Trophoblast cell (in vitro differentiated cells and primary cell): ENCODE results near the gene ZNF662.

Experiments used
- DNase-seq, 2 donors: peaks; one replicate each; pipeline ENCODE4 v3.0.0-alpha.2; 2016
- H2AFZ ChIP-seq: 2 replicates; pipeline ENCODE4 v1.6.1; 2013; ENCODE audit warnings: low read length, moderate library complexity, mild to moderate bottlenecking; ENCODE audit not compliant: insufficient read depth, poor library complexity
- H2AK5ac ChIP-seq: 2 replicates; pipeline ENCODE4 v1.6.1; 2013; ENCODE audit warnings: mild to moderate bottlenecking, low read length
- H2BK120ac ChIP-seq: 2 replicates; pipeline ENCODE4 v1.6.1; 2013; ENCODE audit warnings: low read length, mild to moderate bottlenecking, moderate library complexity; ENCODE audit not compliant: insufficient read depth, poor library complexity
- H2BK12ac ChIP-seq: 2 replicates; pipeline ENCODE4 v1.6.1; 2013; ENCODE audit warnings: mild to moderate bottlenecking, low read length, moderate library complexity
- H2BK5ac ChIP-seq: 2 replicates; pipeline ENCODE4 v1.6.1; 2013; ENCODE audit warnings: low read length, low read depth, moderate library complexity, mild to moderate bottlenecking; ENCODE audit not compliant: poor library complexity
- H3K14ac ChIP-seq: 2 replicates; pipeline ENCODE4 v1.6.1; 2013; ENCODE audit warnings: mild to moderate bottlenecking, low read length
- H3K18ac ChIP-seq: 2 replicates; pipeline ENCODE4 v1.6.1; 2013; ENCODE audit warnings: mild to moderate bottlenecking, low read length
- H3K23ac ChIP-seq: 2 replicates; pipeline ENCODE4 v1.6.1; 2013; ENCODE audit warnings: low read length
- H3K27ac ChIP-seq: 2 replicates; pipeline ENCODE4 v1.5.1; 2013; ENCODE audit warnings: low read depth, mild to moderate bottlenecking, inconsistent platforms, low read length, moderate library complexity
- H3K27me3 ChIP-seq: 2 replicates; pipeline ENCODE4 v1.6.1; 2013; ENCODE audit warnings: inconsistent platforms, mild to moderate bottlenecking, low read length, moderate library complexity; ENCODE audit not compliant: insufficient read depth
- H3K36me3 ChIP-seq, 2 experiments: 1 replicate in 1 of 2; 2 replicates in 1 of 2; pipeline ENCODE4 v1.6.1; 2013; ENCODE audit warnings: low read length in 2 of 2, mild to moderate bottlenecking in 2 of 2, moderate library complexity in 1 of 2; ENCODE audit not compliant: insufficient read depth in 2 of 2, control insufficient read depth in 1 of 2
- H3K4ac ChIP-seq: 2 replicates; pipeline ENCODE4 v1.6.1; 2013; ENCODE audit warnings: low read depth, mild to moderate bottlenecking, low read length, moderate library complexity
- H3K4me1 ChIP-seq, 2 experiments: 1 replicate in 1 of 2; 2 replicates in 1 of 2; pipeline ENCODE4 v1.6.1; 2013; ENCODE audit warnings: low read length in 2 of 2, mild to moderate bottlenecking in 2 of 2, moderate library complexity in 1 of 2; ENCODE audit not compliant: insufficient read depth in 2 of 2, control insufficient read depth in 1 of 2
- H3K4me2 ChIP-seq: 2 replicates; pipeline ENCODE4 v1.6.1; 2013; ENCODE audit warnings: inconsistent platforms, mild to moderate bottlenecking, low read length, moderate library complexity
- H3K4me3 ChIP-seq: 2 replicates; pipeline ENCODE4 v1.5.1; 2013; ENCODE audit warnings: mild to moderate bottlenecking, low read depth, low read length, inconsistent platforms
- H3K79me1 ChIP-seq: one replicate; pipeline ENCODE4 v1.6.1; 2013; ENCODE audit warnings: low read length
- H3K79me2 ChIP-seq: 2 replicates; pipeline ENCODE4 v1.6.1; 2013; ENCODE audit warnings: low read length, mild to moderate bottlenecking; ENCODE audit not compliant: control insufficient read depth, insufficient read depth, poor library complexity
- H3K9ac ChIP-seq: 2 replicates; pipeline ENCODE4 v1.6.1; 2013; ENCODE audit warnings: mild to moderate bottlenecking, low read length
- H3K9me3 ChIP-seq: 2 replicates; pipeline ENCODE4 v1.6.1; 2013; ENCODE audit warnings: low read depth, mild to moderate bottlenecking, control low read depth, inconsistent platforms, low read length; ENCODE audit not compliant: insufficient read depth
- H4K12ac ChIP-seq: 2 replicates; pipeline ENCODE4 v1.6.1; 2013; ENCODE audit warnings: low read depth, mild to moderate bottlenecking, low read length, moderate library complexity
- H4K8ac ChIP-seq: 2 replicates; pipeline ENCODE4 v1.6.1; 2013; ENCODE audit warnings: low read depth, mild to moderate bottlenecking, low read length, moderate library complexity
- H4K91ac ChIP-seq: one replicate; pipeline ENCODE4 v1.6.1; 2013; ENCODE audit warnings: low read depth, mild to moderate bottlenecking, low read length, moderate library complexity
- WGBS: extraction: QIAGEN DNeasy Blood & Tissue Kit; methylation state at CpG from one replicate; pipeline ENCODE4 v1.1.7; 2013; ENCODE audit warnings: missing lambda C conversion rate; ENCODE audit not compliant: insufficient read length, insufficient coverage; ENCODE audit errors: extremely low coverage; 5-methylcytosine and 5-hydroxymethylcytosine counted together

Gene ZNF662

GRCh38 chr3:42867138-42867537 is 38.8 kb upstream of the ZNF662 start:
- no peak overlapping the region for H4K12ac ChIP-seq
- no peak overlapping the region for H2AFZ ChIP-seq
- no peak overlapping the region for H3K4me2 ChIP-seq
- H4K91ac ChIP-seq, result no peak overlapping the region
- H3K4me3 ChIP-seq, result no peak overlapping the region
- peaks cover 3% of the 10 kb centered on the region for H3K9me3 ChIP-seq
- peaks cover 11 to 15% of the 10 kb centered on the region in 2 experiments for H3K36me3 ChIP-seq
- no peaks in the 10 kb centered on the region for H3K79me1 ChIP-seq
- no peaks in the 10 kb centered on the region for H3K4me1 ChIP-seq
- H3K4ac ChIP-seq, result no peak overlapping the region
- no peak overlapping the region for H2BK12ac ChIP-seq
- H3K27ac ChIP-seq, result no peak overlapping the region
- H3K9ac ChIP-seq, result no peak overlapping the region
- no peak overlapping the region for H2BK120ac ChIP-seq
- no CpG with 5 or more reads among the region's 7 CpGs for WGBS
- H3K79me2 ChIP-seq, result no peaks in the 10 kb centered on the region
- H2BK5ac ChIP-seq, result no peak overlapping the region
- no peak overlapping the region for H3K23ac ChIP-seq
- H4K8ac ChIP-seq, result no peak overlapping the region
- H3K27me3 ChIP-seq, result no peaks in the 10 kb centered on the region
- no peak for DNase-seq
- H3K14ac ChIP-seq, result no peak overlapping the region
- no peak overlapping the region for H3K18ac ChIP-seq
- H2AK5ac ChIP-seq, result no peak overlapping the region

- peaks cover 11 to 15% of the 10 kb centered on the region in 2 experiments for H3K36me3 ChIP-seq
- no peak overlapping the region for H3K4ac ChIP-seq
- H2AK5ac ChIP-seq, result no peak overlapping the region
- peak in 1 of 2 donors; percentile 34 for DNase-seq
- H3K4me3 ChIP-seq, result no peak overlapping the region
- no peak overlapping the region for H3K9ac ChIP-seq
- H3K4me1 ChIP-seq, result no peaks in the 10 kb centered on the region
- H4K8ac ChIP-seq, result no peak overlapping the region
- H2BK120ac ChIP-seq, result no peak overlapping the region
- no peak overlapping the region for H2BK5ac ChIP-seq
- no peak overlapping the region for H4K91ac ChIP-seq
- H2AFZ ChIP-seq, result no peak overlapping the region
- H3K18ac ChIP-seq, result no peak overlapping the region
- H3K27ac ChIP-seq, result no peak overlapping the region
- H3K27me3 ChIP-seq, result no peaks in the 10 kb centered on the region
- no peak overlapping the region for H2BK12ac ChIP-seq
- H3K9me3 ChIP-seq, result peaks cover 3% of the 10 kb centered on the region
- H3K23ac ChIP-seq, result no peak overlapping the region
- no CpG with 5 or more reads among the region's 5 CpGs for WGBS
- H4K12ac ChIP-seq, result no peak overlapping the region
- no peaks in the 10 kb centered on the region for H3K79me1 ChIP-seq
- no peak overlapping the region for H3K4me2 ChIP-seq
- no peak overlapping the region for H3K14ac ChIP-seq
- H3K79me2 ChIP-seq, result no peaks in the 10 kb centered on the region
Observed at GRCh38 chr3:42868841-42869240, 37.1 kb upstream of the ZNF662 start.

- H3K27ac ChIP-seq, result no peak overlapping the region
- peaks cover 4 to 9% of the 10 kb centered on the region in 2 experiments for H3K36me3 ChIP-seq
- no peaks in the 10 kb centered on the region for H3K27me3 ChIP-seq
- no peaks in the 10 kb centered on the region for H3K9me3 ChIP-seq
- no peaks in the 10 kb centered on the region for H3K79me2 ChIP-seq
- H2BK5ac ChIP-seq, result no peak overlapping the region
- no peak overlapping the region for H2BK12ac ChIP-seq
- H4K12ac ChIP-seq, result no peak overlapping the region
- no peak overlapping the region for H2AK5ac ChIP-seq
- no peak for DNase-seq
- H3K23ac ChIP-seq, result no peak overlapping the region
- no peak overlapping the region for H3K4me3 ChIP-seq
- H3K4ac ChIP-seq, result no peak overlapping the region
- H3K4me2 ChIP-seq, result no peak overlapping the region
- no peak overlapping the region for H4K8ac ChIP-seq
- H3K79me1 ChIP-seq, result no peaks in the 10 kb centered on the region
- no CpG with 5 or more reads among the region's 5 CpGs for WGBS
- H4K91ac ChIP-seq, result no peak overlapping the region
- no peak overlapping the region for H3K9ac ChIP-seq
- no peak overlapping the region for H2AFZ ChIP-seq
- no peak overlapping the region for H2BK120ac ChIP-seq
- H3K4me1 ChIP-seq, result no peaks in the 10 kb centered on the region
- no peak overlapping the region for H3K18ac ChIP-seq
- no peak overlapping the region for H3K14ac ChIP-seq
Observed at GRCh38 chr3:42871592-42872196, 34.2 kb upstream of the ZNF662 start.

- no peaks in the 10 kb centered on the region for H3K9me3 ChIP-seq
- H4K91ac ChIP-seq, result no peak overlapping the region
- H3K14ac ChIP-seq, result no peak overlapping the region
- H3K4ac ChIP-seq, result no peak overlapping the region
- peaks cover 2 to 9% of the 10 kb centered on the region in 2 experiments for H3K36me3 ChIP-seq
- no peak overlapping the region for H2AK5ac ChIP-seq
- H4K8ac ChIP-seq, result no peak overlapping the region
- H3K27ac ChIP-seq, result no peak overlapping the region
- no peak overlapping the region for H3K4me3 ChIP-seq
- H3K79me1 ChIP-seq, result no peaks in the 10 kb centered on the region
- no peak overlapping the region for H4K12ac ChIP-seq
- H2AFZ ChIP-seq, result no peak overlapping the region
- H3K79me2 ChIP-seq, result no peaks in the 10 kb centered on the region
- no peaks in the 10 kb centered on the region for H3K27me3 ChIP-seq
- H2BK12ac ChIP-seq, result no peak overlapping the region
- H3K9ac ChIP-seq, result no peak overlapping the region
- H3K4me1 ChIP-seq, result no peaks in the 10 kb centered on the region
- DNase-seq, result no peak
- no CpG with 5 or more reads among the region's 1 CpG for WGBS
- H3K4me2 ChIP-seq, result no peak overlapping the region
- no peak overlapping the region for H3K18ac ChIP-seq
- no peak overlapping the region for H2BK5ac ChIP-seq
- H2BK120ac ChIP-seq, result no peak overlapping the region
- no peak overlapping the region for H3K23ac ChIP-seq
Observed at GRCh38 chr3:42872718-42873117, 33.2 kb upstream of the ZNF662 start.
